ENCODE data around the gene GSTA2.
"Not testable (repeated sequence)": the region's sequence is repeated elsewhere in the genome, so short reads cannot be mapped to it uniquely, and the experiment has no call there.

GSTA2 gene

GRCh38 chr6:52763322-52763916 lies at the start of gene GSTA2:
Gene GSTA2, minus strand, starts transcription at chr6:52763475. Its CDS starts 5,528 bp downstream, at chr6:52757947.
- not testable (repeated sequence) for DNase-seq

DNA sequence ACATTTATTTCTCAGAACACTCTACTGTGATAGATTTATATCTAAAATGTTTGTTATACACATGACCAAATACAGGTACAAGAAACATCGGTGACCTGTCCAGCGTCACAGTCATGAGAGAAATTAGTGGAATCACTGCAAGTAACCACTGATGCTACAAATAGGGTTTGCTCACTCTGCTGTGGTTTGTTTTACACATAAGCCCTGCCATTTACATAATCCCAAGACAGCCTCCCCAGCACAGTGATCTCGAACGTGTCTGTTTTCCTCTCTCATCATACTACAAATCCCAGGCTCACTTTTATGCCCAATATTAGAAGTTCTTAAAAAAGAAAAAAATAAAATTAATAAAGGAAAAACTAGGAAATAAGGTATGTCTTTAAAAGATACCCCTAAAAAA lies 46.5 kb upstream of the GSTA2 start:
- not testable (repeated sequence) for DNase-seq

- no peak for DNase-seq
These were observed 45.4 kb upstream of the GSTA2 start for GRCh38 chr6:52808660-52809059.

- DNase-seq, result not testable (repeated sequence)
These were observed 40.5 kb upstream of the GSTA2 start, which contains the start of gene GSTA1 for GRCh38 chr6:52803668-52804255. Gene GSTA1, minus strand, starts transcription at chr6:52803816. Its CDS starts 4,549 bp downstream, at chr6:52799267.

- DNase-seq, result no peak
These were observed 39.5 kb upstream of the GSTA2 start for GRCh38 chr6:52802806-52803205.

DNA sequence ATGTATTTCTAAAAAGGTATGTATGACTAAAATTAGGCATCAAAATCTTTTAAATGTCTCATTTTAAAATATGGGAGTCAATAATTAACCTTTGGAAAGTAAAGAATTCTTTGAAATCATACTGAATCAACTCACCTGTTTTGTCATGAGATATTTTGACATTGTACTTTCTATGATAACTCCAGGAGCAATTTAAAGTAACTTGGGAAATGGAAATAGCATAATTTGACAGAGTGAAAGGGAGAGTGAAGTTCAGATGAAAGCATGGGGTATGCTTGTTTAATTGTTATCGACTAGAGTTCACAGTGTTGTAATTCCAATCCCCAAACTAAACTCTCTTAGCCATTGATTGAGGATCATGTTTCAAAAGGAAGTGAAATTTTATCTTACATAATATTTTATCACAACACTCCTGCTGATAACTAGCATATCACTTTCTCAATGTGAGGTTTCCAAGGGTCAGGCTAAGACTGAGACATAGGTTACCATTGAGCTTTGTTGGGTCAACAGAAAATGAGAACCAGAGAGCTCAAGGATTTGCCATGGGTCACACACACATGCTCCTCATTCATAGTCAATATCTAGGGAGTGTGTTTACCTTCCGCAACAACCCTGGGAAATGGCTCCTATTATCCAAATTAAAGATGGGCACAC lies 38.0 kb upstream of the GSTA2 start:
- no peak for DNase-seq

DNA sequence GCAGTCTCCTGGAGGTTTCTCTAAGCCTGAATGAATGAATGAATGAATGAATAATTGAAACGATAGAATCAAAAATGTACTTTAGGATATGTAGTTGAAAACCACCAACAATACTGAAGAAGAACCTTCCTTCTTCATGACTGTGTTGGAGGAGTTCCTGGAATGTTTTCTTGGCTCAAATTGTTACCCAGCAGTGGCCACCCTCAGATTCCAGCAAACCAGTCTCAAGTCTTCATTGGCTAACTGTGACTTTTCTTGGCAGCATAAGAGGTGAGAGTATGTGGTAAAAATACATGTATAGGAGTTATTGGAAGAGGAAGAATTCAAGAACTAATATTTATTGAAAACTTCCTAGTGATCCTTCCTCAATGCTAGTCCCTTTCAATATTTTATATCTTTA lies 36.0 kb upstream of the GSTA2 start:
- not testable (repeated sequence) for DNase-seq

DNA sequence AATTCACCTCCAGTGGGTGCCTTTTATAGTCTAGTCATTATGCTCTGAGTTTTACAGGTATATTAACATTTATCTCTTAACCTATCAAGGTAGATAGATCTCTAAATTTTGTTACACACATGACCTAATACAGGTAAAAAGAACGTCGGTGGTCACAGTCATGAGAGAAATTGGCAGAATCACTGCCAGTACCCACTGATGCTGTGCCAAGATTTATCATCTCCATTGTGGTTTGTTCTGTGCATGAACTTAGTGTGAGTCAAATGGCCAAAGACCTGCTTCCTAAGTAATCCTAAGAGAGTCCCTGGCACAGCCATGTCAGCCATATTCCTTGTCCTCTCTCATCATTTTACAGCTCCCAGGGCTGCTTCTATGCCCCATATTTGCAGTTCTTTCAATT lies 31.1 kb upstream of the GSTA2 start:
- not testable (repeated sequence) for DNase-seq

GRCh38 chr6:52790861-52791260 lies 27.6 kb upstream of the GSTA2 start:
- DNase-seq, result no peak

- DNase-seq, result not testable (repeated sequence)
These were observed 26.4 kb upstream of the GSTA2 start for GRCh38 chr6:52789658-52790057.

DNA sequence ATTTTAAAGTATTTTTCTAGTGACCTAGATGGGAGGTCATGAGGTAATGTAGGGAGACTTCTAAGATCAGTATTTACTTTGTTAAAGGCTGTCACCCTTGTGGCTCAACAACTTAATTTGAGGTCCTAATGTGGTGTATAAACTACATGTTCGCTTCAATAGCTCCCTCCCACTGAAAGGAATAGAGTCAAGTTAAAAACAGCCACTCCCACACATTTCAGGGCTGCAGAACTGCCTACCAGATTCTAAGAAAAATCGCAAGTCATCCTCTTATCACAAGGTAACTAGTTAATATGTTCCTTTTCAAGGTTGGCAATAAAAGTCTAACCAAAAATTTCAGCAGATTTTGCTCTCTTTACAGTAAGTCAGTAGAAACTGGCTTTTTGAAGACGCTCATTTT lies 25.2 kb upstream of the GSTA2 start:
- no peak for DNase-seq

DNA sequence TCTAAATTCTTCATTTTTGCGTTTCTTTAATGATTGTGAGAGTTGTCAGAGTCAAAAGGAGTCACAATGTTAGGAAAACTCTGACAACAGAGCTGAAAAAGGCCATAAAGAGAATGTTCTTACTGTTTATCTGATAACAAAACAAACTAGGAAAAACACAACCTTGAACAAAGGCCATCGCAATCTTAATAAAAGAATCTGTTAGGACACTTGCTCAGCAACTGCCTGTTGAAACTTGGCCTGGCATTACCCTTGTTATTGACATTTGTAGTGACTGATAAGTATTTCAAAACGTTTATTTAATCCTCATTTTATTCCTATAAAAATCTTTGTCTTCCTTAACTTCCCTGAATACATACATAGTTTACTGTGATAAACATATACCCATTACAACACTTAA lies 24.6 kb upstream of the GSTA2 start:
- DNase-seq, result no peak

DNA sequence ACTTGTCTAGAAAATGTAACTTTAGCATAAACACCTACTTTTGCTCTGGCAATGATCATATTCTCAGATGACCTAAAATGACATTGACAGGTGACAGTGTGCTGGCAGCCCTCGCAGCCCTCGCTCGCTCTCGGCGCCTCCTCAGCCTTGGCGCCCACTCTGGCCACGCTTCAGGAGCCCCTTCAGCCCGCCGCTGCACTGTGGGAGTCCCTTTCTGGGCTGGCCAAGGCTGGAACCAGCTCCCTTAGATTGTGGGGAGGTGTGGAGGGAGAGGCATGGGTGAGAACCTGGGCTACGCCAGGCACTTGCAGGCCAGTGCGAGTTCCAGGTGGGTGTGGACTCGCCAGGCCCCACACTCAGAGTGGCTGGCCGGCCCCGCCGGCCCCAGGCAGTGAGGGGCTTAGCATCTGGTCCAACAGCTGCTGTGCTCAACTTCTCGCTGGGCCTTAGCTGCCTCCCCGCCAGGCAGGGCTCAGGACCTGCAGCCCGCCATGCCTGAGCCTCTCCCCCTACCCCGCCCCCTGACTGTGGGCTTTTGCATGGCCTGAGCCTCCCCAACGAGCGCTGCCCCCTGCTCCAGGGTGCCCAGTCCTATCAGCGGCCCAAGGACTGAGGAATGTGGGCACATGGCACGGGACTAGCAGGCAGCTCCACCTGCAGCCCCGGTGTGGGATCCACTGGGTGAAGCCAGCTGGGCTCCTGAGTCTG lies 23.1 kb upstream of the GSTA2 start:
- no peak for DNase-seq

DNA sequence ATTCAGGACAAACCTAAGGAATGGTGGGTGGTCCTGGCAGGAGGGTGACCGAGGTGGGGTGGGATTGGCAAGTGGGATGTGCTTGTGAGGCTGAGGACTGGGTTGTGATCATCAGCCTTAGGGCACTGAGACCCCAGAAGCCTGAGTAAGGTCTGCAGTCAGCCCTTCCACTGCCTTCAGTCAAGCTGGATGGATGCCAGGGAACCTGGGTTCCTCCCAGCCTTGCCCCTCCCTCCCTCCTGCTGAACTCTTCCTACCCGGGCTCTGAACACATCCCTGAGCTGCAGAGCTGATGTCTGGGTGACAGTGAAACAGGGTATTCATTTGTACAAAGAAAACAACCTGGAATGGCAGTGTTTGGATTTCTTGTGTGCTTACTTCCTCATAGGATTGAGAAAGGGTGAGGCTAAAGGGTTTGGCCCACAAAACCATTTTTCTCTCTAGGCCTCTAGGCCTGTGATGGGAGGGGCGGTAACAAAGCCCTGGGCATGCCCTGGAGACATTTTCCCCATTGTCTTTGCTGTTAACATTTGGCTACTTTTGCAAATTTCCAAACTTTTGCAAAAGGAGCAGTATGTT lies 19.5 kb upstream of the GSTA2 start:
- not testable (repeated sequence) for DNase-seq

DNA sequence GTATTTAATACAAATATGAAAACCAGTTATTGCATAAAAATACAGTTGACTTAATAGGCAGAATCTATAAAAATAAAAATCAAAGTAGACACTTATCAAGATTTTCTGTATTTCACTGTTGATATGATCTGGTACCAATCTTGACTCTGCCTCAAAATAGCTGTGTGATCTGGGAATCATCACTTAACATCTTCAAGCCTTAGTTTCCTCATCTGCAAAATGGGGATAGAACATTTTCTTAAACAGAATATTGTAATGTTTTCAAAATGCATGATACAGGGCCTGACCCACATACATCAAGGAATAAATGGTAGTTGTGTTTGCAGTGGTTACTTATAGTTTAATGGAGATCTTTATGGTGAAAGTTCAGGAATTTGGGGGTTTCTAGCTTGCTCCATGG lies 18.9 kb upstream of the GSTA2 start:
- not testable (repeated sequence) for DNase-seq

- DNase-seq, result no peak
These were observed 16.0 kb upstream of the GSTA2 start for GRCh38 chr6:52779237-52779636.

GRCh38 chr6:52776711-52777351 lies 13.6 kb upstream of the GSTA2 start:
- not testable (repeated sequence) for DNase-seq

GRCh38 chr6:52769399-52769798 lies 6.1 kb upstream of the GSTA2 start:
- not testable (repeated sequence) for DNase-seq

DNA sequence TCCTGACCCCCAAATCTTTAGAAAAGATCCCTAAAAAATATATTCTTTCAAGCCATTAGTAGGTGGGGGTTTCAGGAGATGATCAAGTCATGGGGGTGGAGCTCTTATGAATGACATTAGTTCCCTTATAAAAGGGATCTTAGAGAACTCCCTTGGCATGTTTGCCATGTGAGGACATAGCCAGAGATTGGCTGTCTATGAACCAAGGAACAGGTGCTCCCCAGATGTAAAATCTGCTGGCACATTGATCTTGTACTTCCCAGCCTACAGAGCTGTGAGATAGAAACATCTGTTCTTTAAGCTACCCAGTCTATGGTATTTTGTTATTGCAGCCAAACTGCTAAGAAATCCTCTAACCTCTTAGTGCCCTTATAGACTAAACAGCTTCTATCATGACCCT lies 4.4 kb upstream of the GSTA2 start:
- DNase-seq, result not testable (repeated sequence)

- DNase-seq, result not testable (repeated sequence)
These were observed 1.4 kb downstream of the GSTA2 start for GRCh38 chr6:52761673-52762491.

- DNase-seq, result no peak
These were observed 3.0 kb downstream of the GSTA2 start for GRCh38 chr6:52760105-52760765.

All from activated naive CD4-positive, alpha-beta T cell treated with anti-CD3 and anti-CD28 coated beads, Interleukin-2, amount 50 U/mL, for 16 hours (primary cell).